ENCODE results near the gene STPG1.
"Not testable (repeated sequence)": the region's sequence is repeated elsewhere in the genome, so short reads cannot be mapped to it uniquely, and the experiment has no call there.

STPG1 gene

DNA sequence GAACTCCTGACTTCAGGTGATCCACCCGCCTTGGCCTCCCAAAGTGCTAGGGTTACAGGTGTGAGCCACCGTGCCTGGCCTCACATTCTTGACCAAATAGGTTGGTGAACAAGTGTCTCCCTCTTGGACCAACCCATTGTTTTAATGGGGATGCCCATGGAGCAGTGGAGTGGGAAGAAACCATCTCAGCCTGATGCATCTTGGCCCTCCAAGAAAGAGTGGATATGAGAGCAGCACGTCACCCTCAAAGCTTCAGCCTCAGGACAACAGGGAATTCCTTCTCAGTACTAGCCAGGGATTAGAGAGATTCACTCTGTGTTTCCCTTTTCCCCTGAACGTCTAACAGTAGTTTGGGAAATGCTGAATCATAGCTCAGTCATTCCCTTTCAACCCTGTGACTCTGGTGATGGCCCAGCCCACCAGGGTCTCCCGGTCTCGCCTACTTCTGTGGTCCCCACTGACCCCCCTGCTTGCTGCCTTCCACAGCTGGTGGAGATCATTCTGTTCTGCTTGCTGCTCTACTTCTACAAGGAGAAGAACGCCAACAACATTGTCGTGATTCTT lies 39.4 kb upstream of the STPG1 start:
- no peak for DNase-seq
- TF ChIP-seq, protein P1, sequence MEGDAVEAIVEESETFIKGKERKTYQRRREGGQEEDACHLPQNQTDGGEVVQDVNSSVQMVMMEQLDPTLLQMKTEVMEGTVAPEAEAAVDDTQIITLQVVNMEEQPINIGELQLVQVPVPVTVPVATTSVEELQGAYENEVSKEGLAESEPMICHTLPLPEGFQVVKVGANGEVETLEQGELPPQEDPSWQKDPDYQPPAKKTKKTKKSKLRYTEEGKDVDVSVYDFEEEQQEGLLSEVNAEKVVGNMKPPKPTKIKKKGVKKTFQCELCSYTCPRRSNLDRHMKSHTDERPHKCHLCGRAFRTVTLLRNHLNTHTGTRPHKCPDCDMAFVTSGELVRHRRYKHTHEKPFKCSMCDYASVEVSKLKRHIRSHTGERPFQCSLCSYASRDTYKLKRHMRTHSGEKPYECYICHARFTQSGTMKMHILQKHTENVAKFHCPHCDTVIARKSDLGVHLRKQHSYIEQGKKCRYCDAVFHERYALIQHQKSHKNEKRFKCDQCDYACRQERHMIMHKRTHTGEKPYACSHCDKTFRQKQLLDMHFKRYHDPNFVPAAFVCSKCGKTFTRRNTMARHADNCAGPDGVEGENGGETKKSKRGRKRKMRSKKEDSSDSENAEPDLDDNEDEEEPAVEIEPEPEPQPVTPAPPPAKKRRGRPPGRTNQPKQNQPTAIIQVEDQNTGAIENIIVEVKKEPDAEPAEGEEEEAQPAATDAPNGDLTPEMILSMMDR (IDR thresholded peaks at IDR 0.05): no peak
- H3K27me3 Mint-ChIP-seq (ENCODE audit: low read depth, poor library complexity): peaks cover 40% of the 10 kb centered on the region
- H3K27ac Mint-ChIP-seq: no peak overlapping the region
- no peaks in the 10 kb centered on the region for H3K36me3 Mint-ChIP-seq (ENCODE audit: low read depth)
- no peaks in the 10 kb centered on the region for H3K4me1 Mint-ChIP-seq
- H3K9me3 Mint-ChIP-seq: no peaks in the 10 kb centered on the region
- H3K4me3 Mint-ChIP-seq: no peak overlapping the region

DNA sequence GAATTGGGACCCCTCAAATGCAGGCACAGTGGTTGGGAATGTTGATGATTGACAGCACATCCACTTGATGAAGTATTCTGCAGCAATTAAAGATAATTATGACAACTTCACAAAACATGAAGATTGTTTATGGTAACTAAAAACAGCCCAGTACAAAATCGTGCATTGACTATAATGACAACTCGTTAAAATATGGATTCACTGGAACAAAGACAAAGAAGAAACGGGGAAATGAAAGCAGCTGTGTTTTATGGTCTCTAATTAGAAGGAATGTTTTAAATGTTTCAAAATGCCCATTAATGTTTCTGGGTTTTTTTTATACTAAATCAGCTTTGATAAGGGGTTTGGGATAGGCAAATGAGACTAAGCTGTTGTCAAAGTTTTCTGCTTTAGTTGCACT lies 38.2 kb upstream of the STPG1 start:
- TF ChIP-seq, protein P1 (IDR thresholded peaks at IDR 0.05): no peak
- Mint-ChIP-seq H3K36me3 (ENCODE audit: low read depth) (peaks cover 7% of the 10 kb centered on the region), H3K27ac (no peak overlapping the region), H3K9me3 (no peaks in the 10 kb centered on the region), H3K27me3 (ENCODE audit: low read depth, poor library complexity) (peaks cover 32% of the 10 kb centered on the region), H3K4me1 (no peaks in the 10 kb centered on the region), H3K4me3 (no peak overlapping the region)
- no peak for DNase-seq

DNA sequence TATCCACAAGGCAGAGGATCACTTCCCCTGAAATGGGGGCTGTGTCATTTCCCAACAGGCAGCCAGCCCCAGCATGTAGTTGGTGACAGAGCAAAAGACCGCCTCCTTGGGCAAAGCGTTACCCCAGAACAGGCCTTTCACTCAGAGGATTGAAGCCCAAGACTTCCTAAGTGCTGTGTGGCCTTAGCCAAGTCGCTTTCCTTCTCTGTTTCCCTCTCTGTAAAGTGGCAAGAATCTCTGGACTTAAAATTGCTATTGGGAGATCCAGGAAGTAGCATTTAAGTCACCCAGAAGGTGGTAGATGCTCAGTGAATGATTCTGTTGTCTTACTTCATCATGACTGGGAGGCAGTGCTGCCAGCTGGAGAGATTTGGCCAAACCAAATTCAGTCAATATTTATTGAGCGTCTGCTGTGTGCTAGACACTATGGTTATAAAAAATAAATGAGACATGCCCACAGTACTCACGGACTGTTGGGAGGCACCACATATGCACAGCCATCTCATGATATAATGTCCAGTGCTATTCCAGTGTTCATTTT lies 37.3 kb upstream of the STPG1 start:
- Mint-ChIP-seq H3K9me3 (no peaks in the 10 kb centered on the region), H3K4me1 (no peaks in the 10 kb centered on the region), H3K27ac (no peak overlapping the region), H3K4me3 (no peak overlapping the region), H3K36me3 (ENCODE audit: low read depth) (peaks cover 12% of the 10 kb centered on the region), H3K27me3 (ENCODE audit: low read depth, poor library complexity) (peaks cover 29% of the 10 kb centered on the region)
- TF ChIP-seq, protein P1 (IDR thresholded peaks at IDR 0.05): no peak
- DNase-seq: no peak

DNA sequence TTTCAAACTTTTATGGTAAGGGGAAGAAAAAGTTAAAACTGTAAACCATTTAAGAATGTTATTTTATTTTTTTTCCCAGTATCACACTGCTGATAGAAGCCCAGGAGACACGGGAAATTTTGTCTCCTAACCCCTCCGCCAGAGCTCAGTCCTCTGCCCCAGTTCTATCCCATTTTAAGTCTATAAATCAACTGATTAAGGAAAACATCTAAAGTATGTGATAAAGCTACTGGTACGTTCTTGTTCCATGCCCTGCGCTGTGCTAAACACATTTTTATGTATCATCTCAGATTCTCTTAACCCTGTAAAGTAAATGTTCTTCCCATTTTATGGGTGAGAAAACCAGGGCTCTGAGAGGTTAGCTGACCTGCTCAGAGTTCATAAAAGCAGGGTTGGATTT lies 36.7 kb upstream of the STPG1 start:
- Mint-ChIP-seq H3K9me3 (no peaks in the 10 kb centered on the region), H3K36me3 (ENCODE audit: low read depth) (peaks cover 18% of the 10 kb centered on the region), H3K4me1 (no peaks in the 10 kb centered on the region), H3K27ac (no peak overlapping the region), H3K27me3 (ENCODE audit: low read depth, poor library complexity) (peaks cover 30% of the 10 kb centered on the region), H3K4me3 (no peak overlapping the region)
- DNase-seq: no peak
- TF ChIP-seq, protein P1 (IDR thresholded peaks at IDR 0.05): no peak

DNA sequence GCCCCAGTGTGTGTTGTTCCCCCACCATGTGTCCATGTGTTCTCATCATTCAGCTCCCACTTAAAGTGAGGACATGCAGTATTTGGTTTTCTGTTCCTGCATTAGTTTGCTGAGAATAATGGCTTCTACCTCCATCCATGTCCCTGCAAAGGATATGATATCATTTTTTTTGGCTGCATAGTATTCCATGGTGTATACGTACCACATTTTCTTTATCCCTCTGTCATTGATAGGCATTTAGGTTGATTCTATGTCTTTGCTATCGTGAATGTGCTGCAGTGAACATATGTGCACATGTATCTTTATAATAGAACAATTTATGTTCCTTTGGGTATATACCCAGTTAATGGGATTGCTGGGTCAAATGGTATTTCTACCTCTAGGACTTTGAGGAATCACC lies 32.9 kb upstream of the STPG1 start:
- Mint-ChIP-seq H3K36me3 (ENCODE audit: low read depth) (peaks cover 19% of the 10 kb centered on the region), H3K4me1 (peaks cover 13% of the 10 kb centered on the region), H3K27me3 (ENCODE audit: low read depth, poor library complexity) (peaks cover 17% of the 10 kb centered on the region)
- not testable (repeated sequence) for H3K4me3 Mint-ChIP-seq, DNase-seq, H3K9me3 Mint-ChIP-seq, H3K27ac Mint-ChIP-seq

DNA sequence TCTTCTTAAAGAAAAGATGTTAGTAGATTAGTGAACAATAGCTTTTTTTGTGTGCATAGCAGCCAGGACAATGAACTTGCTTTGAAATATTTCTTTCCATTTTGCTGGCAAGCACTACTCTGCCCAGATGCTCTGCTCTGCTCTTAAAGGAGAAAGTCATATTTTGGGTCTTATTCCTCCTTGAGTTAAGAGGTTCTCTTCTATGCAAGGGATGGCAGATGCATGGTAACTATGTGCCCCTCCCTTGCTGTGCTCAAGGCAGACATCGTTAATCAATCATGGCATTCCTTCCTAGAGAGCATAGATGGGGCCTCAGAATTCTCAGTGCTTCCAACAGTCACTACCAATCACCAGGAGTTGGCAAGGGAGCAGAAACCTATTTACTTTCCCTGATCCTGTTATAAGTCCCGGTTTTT lies 29.7 kb upstream of the STPG1 start:
- peaks cover 19% of the 10 kb centered on the region for H3K36me3 Mint-ChIP-seq (ENCODE audit: low read depth)
- no peak overlapping the region for H3K27ac Mint-ChIP-seq
- H3K9me3 Mint-ChIP-seq: no peaks in the 10 kb centered on the region
- H3K4me1 Mint-ChIP-seq: peaks cover 42% of the 10 kb centered on the region
- no peak for DNase-seq
- TF ChIP-seq, protein P1 (IDR thresholded peaks at IDR 0.05): no peak
- peaks cover 16% of the 10 kb centered on the region for H3K27me3 Mint-ChIP-seq (ENCODE audit: low read depth, poor library complexity)
- no peak overlapping the region for H3K4me3 Mint-ChIP-seq
